ENCODE measurements around the gene TCEANC. TPM values are rescaled to one million over a fixed set of nuclear protein-coding genes. Genes with fewer than 3 reads are reported as not detected.
A peak's percentile ranks its signal among the peaks of the same experiment; 100 is the strongest.
"Not testable (repeated sequence)": the region's sequence is repeated elsewhere in the genome, so short reads cannot be mapped to it uniquely, and the experiment has no call there.

TCEANC gene
- total RNA-seq (2014; rRNA removed; shearing (Covaris generic)) = 0.29 and 0.77 TPM in 2 replicates
- 0.71 and 0.81 TPM in 2 replicates for polyA plus RNA-seq (2015; cell fraction: cytosol; rRNA removed)
- 0.63 and 1.3 TPM in 2 replicates for polyA plus RNA-seq (2015; cell fraction: nucleus; rRNA removed)

DNA sequence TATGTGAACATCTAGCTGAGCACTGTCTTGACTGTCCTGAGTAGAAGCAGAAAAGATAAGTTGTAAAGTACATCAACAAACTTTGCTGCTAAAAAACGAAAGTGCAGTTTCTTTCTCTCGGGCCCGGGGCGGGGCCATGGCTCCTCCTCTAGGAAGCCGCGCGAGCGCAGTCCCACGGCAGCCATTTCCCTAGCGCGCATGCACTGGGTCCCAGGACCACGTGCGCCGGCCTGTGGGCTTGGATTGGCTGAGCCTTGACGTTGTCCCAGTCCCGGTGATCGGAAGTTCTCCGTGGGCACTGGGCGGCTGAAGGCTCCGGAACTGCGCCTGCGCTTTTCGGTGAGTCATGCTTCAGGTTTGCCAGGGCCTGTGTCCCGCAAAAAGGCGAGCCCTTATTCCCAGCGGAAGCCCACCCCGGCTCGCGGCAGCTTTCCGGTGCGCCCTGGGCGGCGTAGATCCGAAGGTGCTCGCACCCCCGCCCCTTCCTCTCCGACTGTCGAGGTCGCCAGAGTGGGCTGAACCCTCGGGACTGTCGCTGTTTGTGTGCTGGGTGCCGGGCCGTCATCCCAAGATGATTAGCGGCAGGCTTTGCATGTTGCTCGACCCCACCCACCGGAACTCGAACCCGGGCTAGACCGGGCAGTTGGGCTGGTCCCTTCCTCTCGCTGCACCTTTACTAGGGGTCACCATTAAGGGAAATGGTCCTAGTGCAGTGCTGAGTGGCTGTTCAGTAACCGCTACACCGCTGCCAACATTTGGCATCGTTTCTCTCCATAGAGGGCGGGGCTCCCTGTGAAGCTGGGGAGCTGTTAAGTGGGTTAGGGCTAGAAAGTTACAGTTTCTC is at the start of gene TCEANC:
TSS of gene TCEANC (plus strand) at position 292 of the 844 bp plus-strand sequence. CDS start 9,368 bp downstream, outside the sequence.
- peak; percentile 97 for DNase-seq (ENCODE audit: low read depth)

- DNase-seq (ENCODE audit: low read depth) = no peak
These were observed 47.3 kb upstream of the TCEANC start for GRCh38 chrX:13605611-13606010.

- DNase-seq (ENCODE audit: low read depth) = no peak
These were observed 45.5 kb upstream of the TCEANC start for GRCh38 chrX:13607331-13607995.

GRCh38 chrX:13607996-13608365 is 45.0 kb upstream of the TCEANC start:
- DNase-seq (ENCODE audit: low read depth) = no peak

- DNase-seq (ENCODE audit: low read depth) = no peak
These were observed 38.8 kb upstream of the TCEANC start for GRCh38 chrX:13614154-13614553.

- no peak for DNase-seq (ENCODE audit: low read depth)
These were observed 32.7 kb upstream of the TCEANC start for GRCh38 chrX:13620207-13620606.

- DNase-seq (ENCODE audit: low read depth) = no peak
These were observed 30.5 kb upstream of the TCEANC start for GRCh38 chrX:13622401-13622964.

GRCh38 chrX:13627306-13627705 is 25.6 kb upstream of the TCEANC start:
- no peak for DNase-seq (ENCODE audit: low read depth)

- DNase-seq (ENCODE audit: low read depth) = not testable (repeated sequence)
These were observed 15.7 kb upstream of the TCEANC start for GRCh38 chrX:13637224-13637623.

GRCh38 chrX:13638021-13638420 is 14.9 kb upstream of the TCEANC start:
- no peak for DNase-seq (ENCODE audit: low read depth)

DNA sequence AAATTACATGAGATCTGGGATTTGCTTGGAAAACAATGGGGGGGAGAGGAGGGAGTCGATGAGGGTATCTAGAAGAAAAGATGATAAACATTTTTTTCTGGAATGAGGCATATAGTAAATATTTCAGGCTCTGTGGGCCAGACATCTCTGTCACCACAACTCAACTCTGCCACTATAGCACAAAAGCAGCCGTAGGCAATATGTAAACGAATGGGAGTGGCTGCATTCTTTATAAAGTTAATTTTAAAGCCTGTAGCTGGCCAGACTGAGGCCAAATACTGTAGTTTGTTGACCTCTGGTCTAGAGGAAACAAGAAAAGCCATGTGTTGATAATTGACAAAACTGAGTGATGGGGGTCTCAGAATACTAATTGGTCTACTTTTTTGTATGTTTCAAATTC is 14.1 kb upstream of the TCEANC start:
- DNase-seq (ENCODE audit: low read depth) = no peak

DNA sequence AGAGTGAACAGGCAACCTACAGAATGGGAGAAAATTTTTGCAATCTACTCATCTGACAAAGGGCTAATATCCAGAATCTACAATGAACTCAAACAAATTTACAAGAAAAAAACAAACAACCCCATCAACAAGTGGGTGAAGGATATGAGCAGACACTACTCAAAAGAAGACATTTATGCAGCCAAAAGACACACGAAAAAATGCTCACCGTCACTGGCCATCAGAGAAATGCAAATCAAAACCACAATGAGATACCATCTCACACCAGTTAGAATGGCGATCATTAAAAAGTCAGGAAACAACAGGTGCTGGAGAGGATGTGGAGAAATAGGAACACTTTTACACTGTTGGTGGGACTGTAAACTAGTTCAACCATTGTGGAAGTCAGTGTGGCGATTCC is 11.3 kb upstream of the TCEANC start:
- not testable (repeated sequence) for DNase-seq (ENCODE audit: low read depth)

- DNase-seq (ENCODE audit: low read depth) = no peak
These were observed 7.3 kb upstream of the TCEANC start for GRCh38 chrX:13645464-13646153.

DNA sequence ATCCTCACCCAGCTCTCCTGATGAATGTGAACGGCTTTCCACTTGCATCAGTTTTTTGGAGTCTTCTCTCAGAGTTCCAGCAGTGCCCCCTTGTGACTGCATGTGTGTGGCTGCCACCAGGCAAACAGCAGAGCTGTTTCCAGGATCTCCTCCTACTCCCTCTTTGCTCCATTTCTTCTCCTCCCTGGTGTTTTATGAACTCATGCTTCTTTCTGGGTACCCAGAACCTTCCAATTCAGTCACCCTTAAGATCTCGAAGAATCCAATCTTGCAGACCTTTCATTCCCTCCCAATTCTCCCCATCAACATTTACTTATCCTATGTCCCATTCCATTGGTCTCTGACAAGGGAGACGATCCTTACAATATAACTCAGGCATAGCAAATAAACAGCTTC is 6.8 kb upstream of the TCEANC start:
- DNase-seq (ENCODE audit: low read depth) = peak; percentile 49

DNA sequence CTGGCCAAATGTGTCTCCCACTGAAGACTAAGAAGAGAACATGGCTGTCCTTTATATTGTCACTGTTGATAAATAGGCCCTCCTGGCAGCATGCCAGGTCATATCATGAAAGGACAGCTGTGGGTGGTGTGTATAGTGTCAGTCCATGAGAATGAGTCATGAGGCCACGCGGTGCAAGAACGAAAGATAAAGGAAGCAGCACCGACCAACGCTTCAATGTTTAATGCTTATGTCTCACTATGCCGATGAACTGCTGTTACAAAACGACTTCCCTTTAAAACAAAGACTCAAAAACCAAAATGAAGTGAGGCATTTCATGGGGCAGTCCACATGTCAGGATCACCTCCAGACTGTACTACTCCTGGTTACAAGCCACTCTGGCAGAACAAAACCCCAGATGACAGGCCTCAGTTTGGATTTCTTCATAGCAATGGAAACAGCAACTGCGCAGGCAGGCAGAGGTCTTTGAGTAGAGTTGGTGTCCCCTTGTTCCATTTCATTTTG is 5.2 kb upstream of the TCEANC start:
- peak; percentile 61 for DNase-seq (ENCODE audit: low read depth)

GRCh38 chrX:13648336-13648735 is 4.6 kb upstream of the TCEANC start:
- not testable (repeated sequence) for DNase-seq (ENCODE audit: low read depth)

DNA sequence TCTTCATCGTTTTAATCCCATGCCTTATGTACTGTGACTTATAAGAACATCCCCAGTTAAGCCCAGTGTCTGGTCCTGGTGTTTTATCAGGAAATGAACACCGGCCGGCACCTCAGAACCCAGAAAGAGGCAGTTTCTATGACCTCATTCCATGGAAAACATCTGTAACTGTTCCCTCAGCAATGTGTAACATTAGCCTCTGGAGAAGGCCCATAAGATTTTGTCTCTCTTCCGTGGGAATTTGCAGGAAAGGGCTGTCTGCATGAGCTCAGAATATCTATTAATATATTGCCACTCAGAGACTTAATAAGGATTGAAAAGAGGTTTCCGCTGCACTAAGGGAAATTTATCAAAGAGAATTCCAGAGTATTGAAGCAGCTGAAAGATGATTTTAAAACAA is 3.1 kb upstream of the TCEANC start:
- no peak for DNase-seq (ENCODE audit: low read depth)

DNA sequence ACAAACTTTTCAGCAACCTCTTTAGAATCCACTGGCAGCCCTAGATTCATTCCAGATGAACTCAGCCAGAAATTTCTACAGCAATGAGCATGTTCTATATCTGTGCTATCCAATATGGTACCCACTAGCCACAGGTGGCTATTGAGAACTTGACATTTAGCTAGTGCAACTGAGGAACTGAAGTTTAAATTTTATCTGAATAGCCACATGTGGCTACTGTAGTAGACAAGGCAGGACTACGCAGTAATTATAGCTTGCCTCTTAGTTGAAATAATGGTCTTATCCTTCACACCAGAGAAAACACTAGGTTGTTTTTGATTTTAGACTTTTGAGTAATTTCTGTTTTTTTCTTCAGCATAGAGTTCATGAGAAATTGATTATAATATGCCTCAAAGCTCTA is 2.6 kb upstream of the TCEANC start:
- no peak for DNase-seq (ENCODE audit: low read depth)

- DNase-seq (ENCODE audit: low read depth) = peak; percentile 1
These were observed 1.8 kb upstream of the TCEANC start for GRCh38 chrX:13651150-13651549.

DNA sequence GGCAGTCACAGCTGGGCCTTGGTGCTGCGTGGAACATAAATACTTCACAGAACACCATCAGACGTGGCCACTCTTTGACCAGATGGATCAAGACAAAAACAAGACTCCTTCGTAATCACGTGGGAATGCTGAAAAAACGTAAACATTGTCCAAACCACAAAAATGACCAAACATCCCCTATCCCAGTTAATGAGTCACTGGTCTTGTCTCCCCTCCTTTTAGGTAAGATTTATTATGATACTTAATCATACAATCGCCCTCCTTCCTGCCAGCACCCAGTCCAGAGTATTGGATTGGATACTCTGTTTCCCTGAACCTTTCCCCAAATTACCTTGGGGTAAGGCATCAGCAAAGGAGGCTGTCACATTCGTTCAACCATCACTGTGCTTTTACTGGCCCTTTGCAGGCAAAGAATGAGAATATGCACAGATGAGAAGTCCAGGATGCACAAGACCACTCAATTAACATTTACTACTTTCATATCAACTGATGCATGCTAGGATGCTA is 601 bp upstream of the TCEANC start:
- DNase-seq (ENCODE audit: low read depth) = peak; percentile 89

DNA sequence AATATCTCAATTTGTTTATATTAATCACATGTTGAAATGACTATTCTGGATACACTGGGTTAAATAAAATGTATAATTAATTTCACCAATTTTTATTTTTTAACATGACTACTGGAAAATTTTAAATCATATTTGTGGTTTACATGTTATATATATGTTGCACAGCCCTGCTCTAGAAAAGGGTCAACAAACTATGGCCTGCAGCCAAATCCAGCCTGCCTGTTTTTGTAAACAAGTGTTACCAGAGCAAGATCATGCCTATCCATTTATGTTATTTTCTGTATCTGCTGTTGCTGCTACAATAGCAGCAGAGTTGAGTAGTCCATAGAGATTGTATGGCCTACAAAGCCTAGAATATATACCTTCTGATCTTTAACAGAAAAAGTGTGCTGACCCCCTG is 1.2 kb downstream of the TCEANC start:
- DNase-seq (ENCODE audit: low read depth) = no peak
